ENCODE data around the gene MMGT1. TPM values are rescaled to one million over a fixed set of nuclear protein-coding genes. Genes with fewer than 3 reads are reported as not detected.

Gene MMGT1
- total RNA-seq, 1 experiment from 2014 or later: 22.6 TPM

DNA sequence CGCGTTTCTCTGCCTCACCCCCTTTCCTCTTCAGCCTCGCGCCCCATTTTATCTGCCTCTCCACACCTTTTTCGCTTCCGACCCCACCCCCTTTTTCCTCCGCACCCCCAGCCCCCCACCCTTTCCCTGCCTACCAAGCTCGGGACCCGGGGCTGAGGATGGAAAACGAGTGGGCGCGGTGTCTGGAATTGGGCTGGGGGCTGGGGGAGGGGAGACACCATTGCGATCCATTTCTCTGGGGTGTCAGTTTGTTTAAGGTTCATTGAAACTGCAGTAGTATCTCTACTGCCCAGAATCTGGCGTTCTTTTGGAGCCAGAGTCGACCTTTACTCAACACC, 12.2 kb upstream of the MMGT1 start:
- peaks cover 15 to 17% of the 10 kb centered on the region in 2 experiments for H3K4me1 Mint-ChIP-seq
- Histone ChIP-seq H2AK5ac (ENCODE audit: insufficient read length, low read length) (no peak overlapping the region), H2BK12ac (ENCODE audit: insufficient read length, low read depth, low read length) (no peak overlapping the region), H3K9ac (ENCODE audit: extremely low read depth, insufficient read length, low read length) (peak overlapping the region; percentile 56), H3K27me3 (ENCODE audit: insufficient read depth, low read length) (no peaks in the 10 kb centered on the region), H3K27ac (ENCODE audit: insufficient read length, low read depth, low read length) (no peak overlapping the region), H2BK120ac (ENCODE audit: low read depth, low read length, poor library complexity, severe bottlenecking) (no peak overlapping the region), H2BK20ac (ENCODE audit: low read depth, low read length, poor library complexity, severe bottlenecking) (no peak overlapping the region), H3K23ac (ENCODE audit: insufficient read length, low read depth, low read length) (no peak overlapping the region), H3K4ac (ENCODE audit: low read depth, low read length) (no peak overlapping the region), H2BK5ac (ENCODE audit: insufficient read length, low read length) (no peak overlapping the region), H3K79me1 (ENCODE audit: insufficient read depth, low read depth, low read length, poor library complexity, severe bottlenecking) (no peaks in the 10 kb centered on the region), H4K5ac (ENCODE audit: insufficient read length, low read depth, low read length) (no peak overlapping the region), H4K91ac (ENCODE audit: insufficient read length, low read depth, low read length) (no peak overlapping the region), H3K4me1 (ENCODE audit: insufficient read depth, low read length) (no peaks in the 10 kb centered on the region), H4K8ac (replicated peaks; ENCODE audit: insufficient read length, low read depth, low read length) (no peak overlapping the region), H3K23me2 (ENCODE audit: insufficient read length, low read depth, low read length, poor library complexity, severe bottlenecking) (no peaks in the 10 kb centered on the region), H3K4me2 (ENCODE audit: insufficient read depth, insufficient read length, low read length) (peak overlapping the region; percentile 78), H3K18ac (ENCODE audit: insufficient read length, low read depth, low read length) (no peak overlapping the region), H2BK15ac (ENCODE audit: low read depth, low read length) (no peak overlapping the region), H4K20me1 (ENCODE audit: control insufficient read depth, insufficient read depth, insufficient read length) (no peaks in the 10 kb centered on the region), H3K14ac (ENCODE audit: insufficient read depth, low read length) (no peak overlapping the region), H3K56ac (ENCODE audit: insufficient read length, low read depth, low read length) (no peak overlapping the region), H2AFZ (ENCODE audit: low read length) (no peak overlapping the region), H3K9me3 (ENCODE audit: control insufficient read depth, low read depth, low read length) (peaks cover 42% of the 10 kb centered on the region), H3K79me2 (ENCODE audit: insufficient read depth, low read length) (0 out of 2 replicates have a peak, but pooled peaks cover 2% of the 10 kb centered on the region), H3T11ph (ENCODE audit: low read length) (no peak overlapping the region)
- peaks cover 7% of the 10 kb centered on the region for H3K27me3 Mint-ChIP-seq (ENCODE audit: low read depth)
- peak overlapping the region; percentile 83 to 90 for H3K4me3 Mint-ChIP-seq
- no CpG with 5 or more reads among the region's 15 CpGs for WGBS (ENCODE audit: extremely low coverage, insufficient read length, low lambda C conversion rate)
- H3K36me3 Mint-ChIP-seq (ENCODE audit: insufficient read depth in 1 of 3, low read depth in 3 of 3): peaks cover 3 to 5% (median 5%) of the 10 kb centered on the region in 3 experiments; a peak in 4 of 7 replicates
- TF ChIP-seq, protein P1, sequence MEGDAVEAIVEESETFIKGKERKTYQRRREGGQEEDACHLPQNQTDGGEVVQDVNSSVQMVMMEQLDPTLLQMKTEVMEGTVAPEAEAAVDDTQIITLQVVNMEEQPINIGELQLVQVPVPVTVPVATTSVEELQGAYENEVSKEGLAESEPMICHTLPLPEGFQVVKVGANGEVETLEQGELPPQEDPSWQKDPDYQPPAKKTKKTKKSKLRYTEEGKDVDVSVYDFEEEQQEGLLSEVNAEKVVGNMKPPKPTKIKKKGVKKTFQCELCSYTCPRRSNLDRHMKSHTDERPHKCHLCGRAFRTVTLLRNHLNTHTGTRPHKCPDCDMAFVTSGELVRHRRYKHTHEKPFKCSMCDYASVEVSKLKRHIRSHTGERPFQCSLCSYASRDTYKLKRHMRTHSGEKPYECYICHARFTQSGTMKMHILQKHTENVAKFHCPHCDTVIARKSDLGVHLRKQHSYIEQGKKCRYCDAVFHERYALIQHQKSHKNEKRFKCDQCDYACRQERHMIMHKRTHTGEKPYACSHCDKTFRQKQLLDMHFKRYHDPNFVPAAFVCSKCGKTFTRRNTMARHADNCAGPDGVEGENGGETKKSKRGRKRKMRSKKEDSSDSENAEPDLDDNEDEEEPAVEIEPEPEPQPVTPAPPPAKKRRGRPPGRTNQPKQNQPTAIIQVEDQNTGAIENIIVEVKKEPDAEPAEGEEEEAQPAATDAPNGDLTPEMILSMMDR (conservative IDR thresholded peaks at IDR 0.05): no peak
- peaks cover 61 to 71% of the 10 kb centered on the region in 2 experiments for H3K9me3 Mint-ChIP-seq
- H3K27ac Mint-ChIP-seq: no peak overlapping the region
- no peak for DNase-seq

Data from H9 (cell line).